RWPE2 (cell line): Measurements from ENCODE around the gene ETNPPL.

Source experiments
- ATAC-seq: fragments of 200-7000 bp; cut with Tn5 transposase; 3 replicates; pipeline ENCODE4 v1.9.1; 2021; ENCODE audit warnings: low read depth
- DNase-seq: peaks from one replicate; pipeline ENCODE4 v3.0.0-alpha.2; 2020; ENCODE audit warnings: low spot score
- H3K27ac ChIP-seq: fragments of 450-650 bp; 2 replicates; pipeline ENCODE4 v1.5.1; 2017; ENCODE audit warnings: mild to moderate bottlenecking; ENCODE audit not compliant: poor library complexity, severe bottlenecking
- H3K27me3 ChIP-seq: fragments of 250-450 bp; sonication (Bioruptor Pico); 2 replicates; pipeline ENCODE4 v1.5.1; 2021; ENCODE audit warnings: mild to moderate bottlenecking, moderate library complexity; ENCODE audit not compliant: insufficient read depth, poor library complexity, severe bottlenecking
- H3K36me3 ChIP-seq: fragments of 250-450 bp; sonication (Bioruptor Pico); 2 replicates; pipeline ENCODE4 v1.5.1; 2020; ENCODE audit warnings: low read depth, mild to moderate bottlenecking, moderate library complexity
- H3K4me1 ChIP-seq: fragments of 250-450 bp; sonication (Bioruptor Pico); 2 replicates; pipeline ENCODE4 v1.5.1; 2021; ENCODE audit warnings: mild to moderate bottlenecking, moderate library complexity; ENCODE audit not compliant: insufficient read depth, poor library complexity, severe bottlenecking
- H3K4me3 ChIP-seq: fragments of 250-450 bp; sonication (Bioruptor Pico); 2 replicates; pipeline ENCODE4 v1.5.1; 2021; ENCODE audit warnings: mild to moderate bottlenecking, moderate library complexity; ENCODE audit not compliant: severe bottlenecking
- H3K9me3 ChIP-seq: fragments of 250-450 bp; sonication (Bioruptor Pico); 2 replicates; pipeline ENCODE4 v1.5.1; 2021; ENCODE audit warnings: mild to moderate bottlenecking, moderate library complexity; ENCODE audit not compliant: severe bottlenecking
- CTCF ChIP-seq: fragments of 450-650 bp; IDR thresholded peaks from one replicate; pipeline ENCODE4 v1.5.1; 2017; ENCODE audit warnings: mild to moderate bottlenecking, moderate library complexity; ENCODE audit not compliant: poor library complexity, severe bottlenecking

The ETNPPL gene

GRCh38 chr4:108749119-108749518, 13.7 kb downstream of the ETNPPL start:
- DNase-seq (no peak), ATAC-seq (no peak)
- Histone ChIP-seq H3K9me3 (no peaks in the 10 kb centered on the region), H3K27me3 (no peaks in the 10 kb centered on the region), H3K4me3 (no peak overlapping the region), H3K27ac (no peak overlapping the region), H3K4me1 (no peaks in the 10 kb centered on the region), H3K36me3 (no peaks in the 10 kb centered on the region)
- no peak for TF ChIP-seq CTCF

- TF ChIP-seq CTCF = no peak
- no peak for DNase-seq
- ATAC-seq = no peak
Observed at GRCh38 chr4:108746511-108746910, 16.3 kb downstream of the ETNPPL start.

GRCh38 chr4:108744307-108744706, 18.5 kb downstream of the ETNPPL start:
- no peaks in the 10 kb centered on the region for H3K9me3 ChIP-seq
- DNase-seq (no peak), ATAC-seq (no peak)
- TF ChIP-seq CTCF = no peak
- no peaks in the 10 kb centered on the region for H3K4me1 ChIP-seq
- no peak overlapping the region for H3K27ac ChIP-seq
- no peaks in the 10 kb centered on the region for H3K27me3 ChIP-seq
- no peaks in the 10 kb centered on the region for H3K36me3 ChIP-seq
- no peak overlapping the region for H3K4me3 ChIP-seq

More at GRCh38 chr4:108746511-108746910, 16.3 kb downstream of the ETNPPL start:
- H3K4me3 ChIP-seq = no peak overlapping the region
- H3K27me3 ChIP-seq = no peaks in the 10 kb centered on the region
- no peaks in the 10 kb centered on the region for H3K9me3 ChIP-seq
- no peaks in the 10 kb centered on the region for H3K36me3 ChIP-seq
- H3K4me1 ChIP-seq = no peaks in the 10 kb centered on the region
- no peak overlapping the region for H3K27ac ChIP-seq

GRCh38 chr4:108742451-108743420, 20.1 kb downstream of the ETNPPL start:
- ATAC-seq (no peak), DNase-seq (no peak)
- TF ChIP-seq CTCF = no peak
- H3K36me3 ChIP-seq = no peaks in the 10 kb centered on the region
- no peaks in the 10 kb centered on the region for H3K27me3 ChIP-seq
- no peak overlapping the region for H3K4me3 ChIP-seq
- H3K27ac ChIP-seq = no peak overlapping the region
- no peaks in the 10 kb centered on the region for H3K4me1 ChIP-seq
- H3K9me3 ChIP-seq = no peaks in the 10 kb centered on the region
